ENCODE results near the gene ZNF446.

ZNF446 gene

DNA sequence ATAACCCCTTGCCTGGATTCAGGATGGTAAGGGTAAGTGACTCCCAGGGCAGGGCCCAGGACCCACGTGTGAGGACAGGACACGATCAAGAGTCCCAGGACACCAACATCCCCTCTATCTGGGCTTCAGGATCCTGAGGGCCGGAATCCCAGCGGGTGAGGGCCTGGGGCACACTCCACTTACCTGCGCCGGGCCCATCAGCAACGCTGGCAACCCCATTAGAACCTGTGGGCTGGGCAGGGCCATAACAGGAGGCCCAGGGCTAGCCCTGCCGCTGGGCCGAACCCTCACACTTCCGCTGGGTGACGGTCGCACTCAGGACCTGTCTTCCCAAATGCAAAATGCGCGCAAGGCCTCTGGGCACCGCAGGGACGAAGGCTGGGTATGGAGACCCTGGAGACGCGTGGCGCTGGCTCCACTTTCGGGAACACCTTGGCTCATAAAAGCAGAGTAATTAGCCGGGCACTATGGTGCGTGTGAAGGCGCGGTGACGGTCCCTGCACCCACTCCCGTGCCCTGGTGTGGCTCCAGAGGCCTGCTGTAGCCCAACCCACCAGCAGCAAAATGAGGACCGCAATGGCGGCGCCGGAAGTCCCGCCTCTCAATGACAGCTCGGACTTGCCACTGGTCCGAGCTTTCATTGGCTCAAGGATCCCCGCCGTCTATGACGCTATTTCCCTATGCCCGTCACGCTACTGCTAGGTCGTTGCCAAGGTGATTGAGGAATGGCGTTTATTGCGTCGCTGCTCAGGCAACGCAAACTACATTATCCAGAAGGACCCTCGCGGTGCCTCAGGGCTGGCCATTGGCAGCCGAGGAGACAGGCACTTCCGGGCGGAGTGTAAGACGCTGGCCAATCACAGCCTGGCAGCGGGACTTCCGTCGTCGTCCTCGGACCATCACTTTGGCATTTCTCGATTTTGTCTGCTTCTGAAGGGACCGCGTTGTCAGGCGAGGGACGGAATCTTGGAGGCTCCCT, 36.3 kb upstream of the ZNF446 start, which contains the start of gene ZNF132:
TSS of gene ZNF132 (minus strand) at position 578 of the 979 bp plus-strand sequence. CDS start at position 246, 332 bp downstream.
- TF ChIP-seq FOXP2 (optimal IDR thresholded peaks at IDR 0.05; ENCODE audit: borderline replicate concordance, extremely low read depth, extremely low read length, insufficient read depth), result peak; percentile 28
- TF ChIP-seq POLR2AphosphoS5 (IDR thresholded peaks at IDR 0.05; ENCODE audit: low read depth, low read length), result peak; percentile 75
- TF ChIP-seq SIN3A (IDR thresholded peaks at IDR 0.05; ENCODE audit: borderline replicate concordance, insufficient read depth, low read length), result no peak
- TF ChIP-seq, protein P1, sequence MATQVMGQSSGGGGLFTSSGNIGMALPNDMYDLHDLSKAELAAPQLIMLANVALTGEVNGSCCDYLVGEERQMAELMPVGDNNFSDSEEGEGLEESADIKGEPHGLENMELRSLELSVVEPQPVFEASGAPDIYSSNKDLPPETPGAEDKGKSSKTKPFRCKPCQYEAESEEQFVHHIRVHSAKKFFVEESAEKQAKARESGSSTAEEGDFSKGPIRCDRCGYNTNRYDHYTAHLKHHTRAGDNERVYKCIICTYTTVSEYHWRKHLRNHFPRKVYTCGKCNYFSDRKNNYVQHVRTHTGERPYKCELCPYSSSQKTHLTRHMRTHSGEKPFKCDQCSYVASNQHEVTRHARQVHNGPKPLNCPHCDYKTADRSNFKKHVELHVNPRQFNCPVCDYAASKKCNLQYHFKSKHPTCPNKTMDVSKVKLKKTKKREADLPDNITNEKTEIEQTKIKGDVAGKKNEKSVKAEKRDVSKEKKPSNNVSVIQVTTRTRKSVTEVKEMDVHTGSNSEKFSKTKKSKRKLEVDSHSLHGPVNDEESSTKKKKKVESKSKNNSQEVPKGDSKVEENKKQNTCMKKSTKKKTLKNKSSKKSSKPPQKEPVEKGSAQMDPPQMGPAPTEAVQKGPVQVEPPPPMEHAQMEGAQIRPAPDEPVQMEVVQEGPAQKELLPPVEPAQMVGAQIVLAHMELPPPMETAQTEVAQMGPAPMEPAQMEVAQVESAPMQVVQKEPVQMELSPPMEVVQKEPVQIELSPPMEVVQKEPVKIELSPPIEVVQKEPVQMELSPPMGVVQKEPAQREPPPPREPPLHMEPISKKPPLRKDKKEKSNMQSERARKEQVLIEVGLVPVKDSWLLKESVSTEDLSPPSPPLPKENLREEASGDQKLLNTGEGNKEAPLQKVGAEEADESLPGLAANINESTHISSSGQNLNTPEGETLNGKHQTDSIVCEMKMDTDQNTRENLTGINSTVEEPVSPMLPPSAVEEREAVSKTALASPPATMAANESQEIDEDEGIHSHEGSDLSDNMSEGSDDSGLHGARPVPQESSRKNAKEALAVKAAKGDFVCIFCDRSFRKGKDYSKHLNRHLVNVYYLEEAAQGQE (IDR thresholded peaks at IDR 0.05; ENCODE audit: insufficient read depth in 1 of 2, low read depth in 2 of 2, low read length in 2 of 2), result no peak
- TF ChIP-seq TAF1 (IDR thresholded peaks at IDR 0.05; ENCODE audit: borderline replicate concordance, insufficient read depth, low read length), result peak; percentile 80; the same call in 1 of the 2 replicates

DNA sequence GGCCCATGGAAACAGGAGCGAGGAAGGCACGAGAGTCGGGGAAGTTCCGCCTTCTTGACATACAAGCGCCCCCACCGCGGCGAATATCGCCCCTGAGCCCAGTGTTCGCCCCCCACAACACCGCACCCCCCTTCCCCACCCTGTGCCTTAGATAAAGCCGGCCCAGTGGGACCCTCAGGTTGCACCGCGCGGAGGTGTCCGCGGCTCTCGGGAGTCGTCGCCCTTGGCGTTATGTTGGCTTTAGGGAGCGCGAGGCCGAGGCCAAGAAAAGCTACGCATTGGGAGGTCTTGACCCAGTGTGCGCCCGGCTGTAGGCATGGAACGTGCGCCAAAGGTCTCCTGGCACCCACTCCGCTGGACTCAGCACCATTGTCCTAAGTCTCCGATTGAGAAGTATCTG, 35.6 kb upstream of the ZNF446 start:
- TF ChIP-seq, protein P1 (IDR thresholded peaks at IDR 0.05; ENCODE audit: insufficient read depth in 1 of 2, low read depth in 2 of 2, low read length in 2 of 2), result no peak
- no peak for TF ChIP-seq TAF1 (IDR thresholded peaks at IDR 0.05; ENCODE audit: borderline replicate concordance, insufficient read depth, low read length)
- no peak for TF ChIP-seq FOXP2 (optimal IDR thresholded peaks at IDR 0.05; ENCODE audit: borderline replicate concordance, extremely low read depth, extremely low read length, insufficient read depth)
- TF ChIP-seq SIN3A (IDR thresholded peaks at IDR 0.05; ENCODE audit: borderline replicate concordance, insufficient read depth, low read length), result no peak
- TF ChIP-seq POLR2AphosphoS5 (IDR thresholded peaks at IDR 0.05; ENCODE audit: low read depth, low read length), result no peak

DNA sequence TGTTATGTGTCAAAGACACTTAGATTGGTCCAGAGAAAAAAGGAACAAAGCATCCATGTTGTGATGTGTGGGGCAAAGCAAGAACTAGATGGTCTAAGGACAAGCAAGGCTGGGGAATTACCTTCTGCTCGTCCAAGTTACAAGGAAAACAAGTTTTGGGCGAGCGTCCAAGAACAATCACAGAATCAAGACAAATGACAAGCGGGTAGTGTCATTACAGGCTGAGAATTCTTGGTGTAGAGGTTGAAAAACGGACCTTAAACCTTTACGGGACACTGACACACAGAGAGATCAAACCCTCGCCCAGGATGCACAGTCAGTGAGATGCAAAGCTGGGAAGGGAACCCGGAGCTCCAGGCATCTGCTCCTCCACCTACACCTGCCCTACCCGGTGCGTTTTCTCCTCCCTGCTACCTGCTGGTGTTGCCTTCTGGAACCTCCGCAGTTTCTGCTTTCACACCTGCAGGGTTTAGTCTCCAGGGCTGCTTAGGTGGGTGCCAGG, 25.2 kb upstream of the ZNF446 start:
- no peak for TF ChIP-seq SIN3A (IDR thresholded peaks at IDR 0.05; ENCODE audit: borderline replicate concordance, insufficient read depth, low read length)
- no peak for TF ChIP-seq FOXP2 (optimal IDR thresholded peaks at IDR 0.05; ENCODE audit: borderline replicate concordance, extremely low read depth, extremely low read length, insufficient read depth)
- TF ChIP-seq, protein P1 (IDR thresholded peaks at IDR 0.05; ENCODE audit: insufficient read depth in 1 of 2, low read depth in 2 of 2, low read length in 2 of 2), result no peak
- TF ChIP-seq POLR2AphosphoS5 (IDR thresholded peaks at IDR 0.05; ENCODE audit: low read depth, low read length), result no peak
- no peak for TF ChIP-seq TAF1 (IDR thresholded peaks at IDR 0.05; ENCODE audit: borderline replicate concordance, insufficient read depth, low read length)

DNA sequence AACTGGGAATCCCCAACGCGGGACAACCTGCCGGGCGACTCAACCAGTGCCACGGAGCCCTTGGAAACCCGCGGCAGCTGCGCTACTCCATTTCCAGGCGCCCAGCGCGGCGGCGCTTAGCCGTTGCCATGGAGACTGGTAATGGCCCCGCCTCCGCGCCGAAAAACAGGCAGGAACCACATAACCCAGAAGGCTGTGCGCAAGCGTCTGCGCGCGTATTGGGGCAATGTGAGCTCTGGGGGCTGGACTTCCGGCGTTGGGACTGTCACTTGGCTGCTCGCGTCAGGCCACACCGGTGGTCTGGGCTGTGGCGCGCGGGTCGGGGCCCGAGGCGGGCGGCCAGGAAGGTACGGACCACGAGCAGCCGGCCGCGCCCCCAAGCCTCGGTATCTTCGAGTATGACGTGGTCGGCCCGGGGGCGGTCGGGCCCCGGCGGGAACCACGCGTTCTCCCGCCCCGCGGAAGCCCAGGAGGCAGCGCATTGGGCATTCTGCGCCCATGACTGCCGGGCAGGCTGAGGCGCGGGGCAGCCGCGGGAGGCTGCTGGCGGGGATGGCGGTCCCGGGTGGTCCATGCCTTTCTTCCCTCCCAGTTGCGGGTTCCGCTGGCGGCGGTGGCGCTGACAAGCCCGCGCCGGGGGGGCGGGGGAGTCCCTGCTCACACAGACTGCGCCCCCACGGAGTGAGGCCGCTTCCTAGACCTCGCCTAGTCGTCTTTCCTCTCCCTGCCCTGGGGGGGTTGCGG, 24.6 kb upstream of the ZNF446 start, which contains the start of gene ZNF324B:
TSS of gene ZNF324B (plus strand) at position 265 of the 744 bp plus-strand sequence. CDS start 2,080 bp downstream, outside the sequence.
- TF ChIP-seq POLR2AphosphoS5 (IDR thresholded peaks at IDR 0.05; ENCODE audit: low read depth, low read length) (peak; percentile 83), FOXP2 (optimal IDR thresholded peaks at IDR 0.05; ENCODE audit: borderline replicate concordance, extremely low read depth, extremely low read length, insufficient read depth) (peak; percentile 83), SIN3A (IDR thresholded peaks at IDR 0.05; ENCODE audit: borderline replicate concordance, insufficient read depth, low read length) (no peak), TAF1 (IDR thresholded peaks at IDR 0.05; ENCODE audit: borderline replicate concordance, insufficient read depth, low read length) (0 out of 2 replicates have a peak, but pooled peaks have one; percentile 51)
- TF ChIP-seq, protein P1 (IDR thresholded peaks at IDR 0.05; ENCODE audit: insufficient read depth in 1 of 2, low read depth in 2 of 2, low read length in 2 of 2), result 0 out of 4 replicates have a peak, but pooled peaks of 1 of the 2 experiments have one; percentile 28

All from PFSK-1 (cell line).